Measurements from ENCODE around the gene BAIAP3.

The BAIAP3 gene

DNA sequence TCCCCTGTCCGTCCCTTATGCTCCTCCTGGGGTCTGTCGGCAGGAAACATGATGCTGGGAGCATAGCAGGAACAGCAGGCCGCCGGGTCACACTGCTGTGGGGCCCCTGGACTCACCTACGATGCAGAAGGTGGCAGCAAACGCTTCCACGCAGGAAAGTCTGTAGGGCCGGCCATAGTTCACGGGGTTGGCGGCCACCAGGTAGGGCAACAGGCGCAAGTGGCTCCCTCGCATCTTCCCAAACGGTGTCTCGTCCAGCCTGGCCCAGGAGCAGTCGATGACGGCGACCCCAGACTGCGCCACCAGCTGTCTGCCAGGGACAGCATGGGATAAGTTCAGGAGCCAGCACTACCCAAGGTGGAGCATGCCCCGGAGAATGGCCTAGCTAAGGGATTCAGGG is 17.2 kb downstream of the BAIAP3 start:
- Histone ChIP-seq H3K27me3 (ENCODE audit: insufficient read depth, low read length, poor library complexity) (no peaks in the 10 kb centered on the region), H3K27ac (ENCODE audit: low read depth, low read length) (no peak overlapping the region), H3K4me2 (ENCODE audit: low read length) (peak overlapping the region; percentile 93), H3K36me3 (ENCODE audit: control insufficient read depth, insufficient read depth, low read length) (no peaks in the 10 kb centered on the region), H3K4me1 (ENCODE audit: control insufficient read depth, low read depth, low read length) (peaks cover 2% of the 10 kb centered on the region), H3K23ac (ENCODE audit: low read length) (no peak overlapping the region), H3K79me1 (ENCODE audit: low read length) (peaks cover 18% of the 10 kb centered on the region), H3K18ac (ENCODE audit: low read length) (no peak overlapping the region), H2BK5ac (ENCODE audit: low read length) (no peak overlapping the region), H3K79me2 (ENCODE audit: control insufficient read depth, insufficient read depth, low read length) (peaks cover 14% of the 10 kb centered on the region), H3K4ac (ENCODE audit: low read depth, low read length) (no peak overlapping the region), H3K9ac (ENCODE audit: low read length) (peak overlapping the region; percentile 86), H3K56ac (ENCODE audit: low read length) (peak overlapping the region; percentile 49), H2BK15ac (replicated peaks; ENCODE audit: low read depth) (no peak overlapping the region), H2AK5ac (ENCODE audit: low read length) (no peak overlapping the region), H2BK120ac (ENCODE audit: low read depth, low read length) (no peak overlapping the region), H3K4me3 (ENCODE audit: low read length) (peak overlapping the region; percentile 88), H4K8ac (ENCODE audit: low read depth, low read length) (no peak overlapping the region), H4K5ac (ENCODE audit: low read length) (no peak overlapping the region)
- no peak for DNase-seq
- no CpG with 5 or more reads among the region's 19 CpGs for WGBS (ENCODE audit: extremely low coverage, insufficient coverage, low lambda C conversion rate)

DNA sequence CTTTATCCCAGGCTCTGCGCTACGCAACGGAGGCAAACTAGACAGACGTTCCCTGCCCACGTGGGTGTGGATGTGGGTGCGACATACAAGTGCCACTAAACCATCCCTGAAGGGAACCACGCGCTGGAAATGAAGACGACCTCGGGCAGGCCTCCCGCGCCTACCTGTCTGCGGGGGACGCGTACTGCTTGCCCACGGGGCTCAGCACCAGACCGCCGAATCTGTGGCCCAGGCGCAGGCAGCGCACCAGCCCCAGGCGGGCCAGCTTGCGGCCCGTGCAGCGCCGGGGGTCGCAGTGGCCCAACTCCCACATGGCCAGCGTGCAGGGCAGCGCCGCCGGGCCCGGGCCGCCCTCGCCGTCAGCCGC is 17.8 kb downstream of the BAIAP3 start:
- Histone ChIP-seq H3K9ac (ENCODE audit: low read length) (peak overlapping the region; percentile 86), H3K36me3 (ENCODE audit: control insufficient read depth, insufficient read depth, low read length) (no peaks in the 10 kb centered on the region), H3K23ac (ENCODE audit: low read length) (peak overlapping the region; percentile 45), H3K27me3 (ENCODE audit: insufficient read depth, low read length, poor library complexity) (no peaks in the 10 kb centered on the region), H3K79me1 (ENCODE audit: low read length) (peaks cover 18% of the 10 kb centered on the region), H4K5ac (ENCODE audit: low read length) (no peak overlapping the region), H3K4me2 (ENCODE audit: low read length) (peak overlapping the region; percentile 93), H2BK120ac (ENCODE audit: low read depth, low read length) (no peak overlapping the region), H3K4me1 (ENCODE audit: control insufficient read depth, low read depth, low read length) (peaks cover 2% of the 10 kb centered on the region), H2AK5ac (ENCODE audit: low read length) (peak overlapping the region; percentile 32), H3K4me3 (ENCODE audit: low read length) (peak overlapping the region; percentile 88), H2BK5ac (ENCODE audit: low read length) (no peak overlapping the region), H4K8ac (ENCODE audit: low read depth, low read length) (peak overlapping the region; percentile 59), H3K56ac (ENCODE audit: low read length) (peak overlapping the region; percentile 83), H2BK15ac (replicated peaks; ENCODE audit: low read depth) (no peak overlapping the region), H3K18ac (ENCODE audit: low read length) (peak overlapping the region; percentile 6), H3K79me2 (ENCODE audit: control insufficient read depth, insufficient read depth, low read length) (peaks cover 16% of the 10 kb centered on the region), H3K4ac (ENCODE audit: low read depth, low read length) (peak overlapping the region; percentile 38), H3K27ac (ENCODE audit: low read depth, low read length) (no peak overlapping the region)
- WGBS (ENCODE audit: extremely low coverage, insufficient coverage, low lambda C conversion rate), result no CpG with 5 or more reads among the region's 35 CpGs
- DNase-seq, result no peak

DNA sequence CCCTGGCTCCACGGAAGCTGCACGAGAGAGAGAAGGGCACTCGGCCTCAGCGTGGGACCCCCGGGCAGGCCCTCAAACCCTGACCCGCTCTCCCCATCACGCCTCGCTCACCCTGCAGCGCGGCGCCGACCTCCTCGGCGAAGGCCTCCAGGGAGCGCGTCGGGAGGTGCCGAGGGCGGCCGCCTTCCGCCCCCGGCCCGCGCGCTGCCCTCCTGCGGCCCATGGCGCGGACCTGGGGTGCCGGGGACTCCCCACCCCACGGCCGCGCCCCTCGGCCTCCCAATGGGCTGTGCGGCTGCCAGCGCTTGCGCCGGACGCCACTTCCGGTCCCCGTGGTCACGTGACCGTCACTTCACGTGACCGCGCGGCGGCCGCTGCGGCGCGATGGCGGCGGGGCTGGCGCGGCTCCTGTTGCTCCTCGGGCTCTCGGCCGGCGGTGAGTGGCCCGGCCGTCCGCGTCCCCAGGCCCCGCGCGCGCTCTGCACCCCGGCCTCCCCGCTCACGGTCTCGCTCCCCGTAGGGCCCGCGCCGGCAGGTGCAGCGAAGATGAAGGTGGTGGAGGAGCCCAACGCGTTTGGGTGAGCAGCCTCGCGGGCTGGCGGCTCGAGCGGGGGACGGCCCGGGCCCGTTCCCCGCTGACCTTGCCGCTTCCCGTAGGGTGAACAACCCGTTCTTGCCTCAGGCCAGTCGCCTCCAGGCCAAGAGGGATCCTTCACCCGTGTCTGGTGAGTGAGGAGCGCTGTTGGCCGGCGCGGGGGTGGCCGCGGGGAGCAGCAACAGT is 18.3 kb downstream of the BAIAP3 start, which contains the start of the genes GNPTG and TSR3:
GNPTG (plus strand) TSS at position 350 of the 781 bp plus-strand sequence; CDS start at position 385, 35 bp downstream.
TSR3 (minus strand) TSS at position 297 of the 781 bp plus-strand sequence; CDS start at position 223, 74 bp downstream.
- H4K5ac ChIP-seq (ENCODE audit: low read length), result no peak within 1 kb of the TSS
- peak; percentile 88 for DNase-seq
- peak within 1 kb of the TSS; percentile 45 for H3K23ac ChIP-seq (ENCODE audit: low read length)
- H3K27me3 ChIP-seq (ENCODE audit: insufficient read depth, low read length, poor library complexity), result no peaks in the 10 kb centered on the region
- peak within 1 kb of the TSS; percentile 86 for H3K9ac ChIP-seq (ENCODE audit: low read length)
- no CpG with 5 or more reads among the region's 98 CpGs for WGBS (ENCODE audit: extremely low coverage, insufficient coverage, low lambda C conversion rate)
- peak within 1 kb of the TSS; percentile 94 for H3K56ac ChIP-seq (ENCODE audit: low read length)
- H3K4ac ChIP-seq (ENCODE audit: low read depth, low read length), result peak within 1 kb of the TSS; percentile 38
- H3K79me1 ChIP-seq (ENCODE audit: low read length), result peaks cover 18% of the 10 kb centered on the region
- peak within 1 kb of the TSS; percentile 93 for H3K4me2 ChIP-seq (ENCODE audit: low read length)
- no peak within 1 kb of the TSS for H2BK15ac ChIP-seq (replicated peaks; ENCODE audit: low read depth)
- peaks cover 16% of the 10 kb centered on the region for H3K79me2 ChIP-seq (ENCODE audit: control insufficient read depth, insufficient read depth, low read length)
- no peak within 1 kb of the TSS for H2BK5ac ChIP-seq (ENCODE audit: low read length)
- peak within 1 kb of the TSS; percentile 91 for H3K4me3 ChIP-seq (ENCODE audit: low read length)
- peak within 1 kb of the TSS; percentile 59 for H4K8ac ChIP-seq (ENCODE audit: low read depth, low read length)
- H3K18ac ChIP-seq (ENCODE audit: low read length), result peak within 1 kb of the TSS; percentile 6
- no peaks in the 10 kb centered on the region for H3K36me3 ChIP-seq (ENCODE audit: control insufficient read depth, insufficient read depth, low read length)
- peak within 1 kb of the TSS; percentile 32 for H2AK5ac ChIP-seq (ENCODE audit: low read length)
- peaks cover 2% of the 10 kb centered on the region for H3K4me1 ChIP-seq (ENCODE audit: control insufficient read depth, low read depth, low read length)
- no peak within 1 kb of the TSS for H3K27ac ChIP-seq (ENCODE audit: low read depth, low read length)
- H2BK120ac ChIP-seq (ENCODE audit: low read depth, low read length), result no peak within 1 kb of the TSS

DNA sequence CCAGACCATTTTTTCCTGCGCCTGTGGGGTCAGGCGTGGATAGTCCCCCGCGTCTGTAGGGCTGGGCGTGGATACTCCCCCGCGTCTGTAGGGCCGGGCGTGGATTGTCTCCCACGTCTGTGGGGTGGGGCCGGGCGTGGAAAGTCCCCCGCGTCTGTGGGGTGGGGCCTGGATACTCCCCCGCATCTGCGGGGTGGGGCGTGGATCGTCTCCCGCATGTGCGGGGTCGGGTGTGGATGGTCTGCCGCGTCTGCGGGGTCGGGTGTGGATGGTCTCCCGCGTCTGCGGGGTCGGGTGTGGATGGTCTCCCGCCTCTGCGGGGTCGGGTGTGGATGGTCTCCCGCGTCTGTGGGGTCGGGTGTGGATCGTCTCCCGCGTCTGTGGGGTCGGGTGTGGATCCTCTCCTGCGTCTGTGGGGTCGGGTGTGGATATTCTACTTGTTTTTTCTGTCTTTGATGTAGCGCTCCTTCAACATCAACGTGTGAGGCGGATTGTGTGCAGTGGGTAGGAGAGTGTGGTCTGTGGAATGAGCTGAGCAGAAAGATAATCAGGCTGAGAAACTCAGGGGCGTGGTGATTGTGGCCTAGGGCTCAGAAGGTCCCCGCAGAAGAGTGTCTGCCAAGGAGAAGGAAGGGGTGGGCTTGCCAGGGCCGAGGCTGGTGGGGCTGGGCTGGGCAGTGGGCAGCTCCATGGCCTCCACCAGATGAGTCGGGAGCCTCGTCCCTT is 21.5 kb downstream of the BAIAP3 start:
- H2BK5ac ChIP-seq (ENCODE audit: low read length), result no peak overlapping the region
- no peak overlapping the region for H3K23ac ChIP-seq (ENCODE audit: low read length)
- H3K4me3 ChIP-seq (ENCODE audit: low read length), result no peak overlapping the region
- H3K4me2 ChIP-seq (ENCODE audit: low read length), result no peak overlapping the region
- H2BK120ac ChIP-seq (ENCODE audit: low read depth, low read length), result no peak overlapping the region
- no peak overlapping the region for H4K8ac ChIP-seq (ENCODE audit: low read depth, low read length)
- H3K56ac ChIP-seq (ENCODE audit: low read length), result no peak overlapping the region
- H3K27ac ChIP-seq (ENCODE audit: low read depth, low read length), result no peak overlapping the region
- H2AK5ac ChIP-seq (ENCODE audit: low read length), result no peak overlapping the region
- peaks cover 2% of the 10 kb centered on the region for H3K4me1 ChIP-seq (ENCODE audit: control insufficient read depth, low read depth, low read length)
- peaks cover 18% of the 10 kb centered on the region for H3K79me1 ChIP-seq (ENCODE audit: low read length)
- no peak overlapping the region for H4K5ac ChIP-seq (ENCODE audit: low read length)
- no CpG with 5 or more reads among the region's 49 CpGs for WGBS (ENCODE audit: extremely low coverage, insufficient coverage, low lambda C conversion rate)
- peaks cover 16% of the 10 kb centered on the region for H3K79me2 ChIP-seq (ENCODE audit: control insufficient read depth, insufficient read depth, low read length)
- no peaks in the 10 kb centered on the region for H3K27me3 ChIP-seq (ENCODE audit: insufficient read depth, low read length, poor library complexity)
- H3K18ac ChIP-seq (ENCODE audit: low read length), result no peak overlapping the region
- no peaks in the 10 kb centered on the region for H3K36me3 ChIP-seq (ENCODE audit: control insufficient read depth, insufficient read depth, low read length)
- no peak overlapping the region for H3K9ac ChIP-seq (ENCODE audit: low read length)
- no peak overlapping the region for H3K4ac ChIP-seq (ENCODE audit: low read depth, low read length)
- no peak overlapping the region for H2BK15ac ChIP-seq (replicated peaks; ENCODE audit: low read depth)
- DNase-seq, result no peak

DNA sequence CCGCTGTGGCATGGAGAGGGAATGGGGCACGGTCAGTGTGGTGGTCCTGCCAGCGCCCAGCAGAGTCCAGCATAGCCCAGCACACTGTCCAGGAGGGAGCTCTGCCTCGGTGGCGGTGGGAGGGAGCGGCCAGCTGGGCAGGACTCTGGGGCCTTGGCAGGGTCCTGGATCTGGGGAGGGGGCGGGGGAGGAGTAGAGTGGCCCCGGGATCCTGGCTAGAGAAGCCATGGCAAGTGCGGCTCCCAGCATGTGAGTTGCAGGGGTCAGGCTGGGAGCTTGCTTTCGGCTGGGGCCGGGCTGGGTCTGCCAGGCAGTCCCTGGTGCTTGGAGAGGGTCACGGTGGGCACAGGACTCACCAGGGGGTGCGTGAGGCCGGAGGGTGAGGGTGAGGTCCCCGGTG is 22.1 kb downstream of the BAIAP3 start:
- DNase-seq, result no peak
- Histone ChIP-seq H3K9ac (ENCODE audit: low read length) (no peak overlapping the region), H3K27ac (ENCODE audit: low read depth, low read length) (no peak overlapping the region), H3K23ac (ENCODE audit: low read length) (no peak overlapping the region), H3K27me3 (ENCODE audit: insufficient read depth, low read length, poor library complexity) (no peaks in the 10 kb centered on the region), H3K4ac (ENCODE audit: low read depth, low read length) (no peak overlapping the region), H3K4me3 (ENCODE audit: low read length) (no peak overlapping the region), H3K79me1 (ENCODE audit: low read length) (peaks cover 14% of the 10 kb centered on the region), H2BK120ac (ENCODE audit: low read depth, low read length) (no peak overlapping the region), H3K79me2 (ENCODE audit: control insufficient read depth, insufficient read depth, low read length) (peaks cover 16% of the 10 kb centered on the region), H2BK5ac (ENCODE audit: low read length) (no peak overlapping the region), H3K18ac (ENCODE audit: low read length) (no peak overlapping the region), H3K4me1 (ENCODE audit: control insufficient read depth, low read depth, low read length) (peaks cover 2% of the 10 kb centered on the region), H4K8ac (ENCODE audit: low read depth, low read length) (no peak overlapping the region), H3K56ac (ENCODE audit: low read length) (no peak overlapping the region), H3K4me2 (ENCODE audit: low read length) (no peak overlapping the region), H3K36me3 (ENCODE audit: control insufficient read depth, insufficient read depth, low read length) (no peaks in the 10 kb centered on the region), H2BK15ac (replicated peaks; ENCODE audit: low read depth) (no peak overlapping the region), H2AK5ac (ENCODE audit: low read length) (no peak overlapping the region), H4K5ac (ENCODE audit: low read length) (no peak overlapping the region)
- WGBS (ENCODE audit: extremely low coverage, insufficient coverage, low lambda C conversion rate), result no CpG with 5 or more reads among the region's 15 CpGs

Measured in mesendoderm (in vitro differentiated cells).